Measurements from ENCODE around the gene ARSB.

- no peak for TF ChIP-seq RCOR1 (conservative IDR thresholded peaks at IDR 0.05; ENCODE audit: low read depth, low read length)
- TF ChIP-seq CTCF (IDR thresholded peaks at IDR 0.05 in 2 of 3, conservative IDR thresholded peaks at IDR 0.05 in 1 of 3; ENCODE audit: control insufficient read depth in 2 of 3, extremely low read depth in 1 of 3, insufficient read depth in 1 of 3, low read depth in 3 of 3, low read length in 3 of 3): no peak
- no peak for TF ChIP-seq ZBTB33 (IDR thresholded peaks at IDR 0.05)
- no peak for TF ChIP-seq POLR2A (IDR thresholded peaks at IDR 0.05; ENCODE audit: low read depth, low read length)
- no peak for TF ChIP-seq SP1 (IDR thresholded peaks at IDR 0.05; ENCODE audit: low read depth, low read length)
- TF ChIP-seq IKZF1 (conservative IDR thresholded peaks at IDR 0.05): no peak
- no peak for TF ChIP-seq EP300 (IDR thresholded peaks at IDR 0.05; ENCODE audit: borderline replicate concordance in 1 of 2, control insufficient read depth in 1 of 2, low read depth in 2 of 2, low read length in 2 of 2)
- no peak for TF ChIP-seq ESRRA (IDR thresholded peaks at IDR 0.05; ENCODE audit: low read length)
- TF ChIP-seq NR2C2 (IDR thresholded peaks at IDR 0.05; ENCODE audit: borderline replicate concordance, control insufficient read depth, insufficient read length, low read depth): no peak
Measured at GRCh38 chr5:78779262-78779661, 205.8 kb downstream of the ARSB start.

Data from GM12878 (cell line).